NCI-H446 (cell line): ENCODE data around the gene RNF4.

Source experiments
- DNase-seq, 2 experiments: peaks; one replicate each; lab custom pipeline; 2025; lab: John Stamatoyannopoulos, UW

The RNF4 gene

GRCh38 chr4:2437475-2438215 is 31.3 kb upstream of the RNF4 start:
- DNase-seq: no peak

- no peak for DNase-seq
Measured at GRCh38 chr4:2438822-2439718, 29.8 kb upstream of the RNF4 start.

- peak; percentile 2 to 55 for DNase-seq
Measured at GRCh38 chr4:2441393-2442174, 27.3 kb upstream of the RNF4 start.

- no peak for DNase-seq
Measured at GRCh38 chr4:2442175-2442993, 26.5 kb upstream of the RNF4 start.

- no peak for DNase-seq
Measured at GRCh38 chr4:2443061-2443730, 25.7 kb upstream of the RNF4 start.

GRCh38 chr4:2443956-2444740 is 24.8 kb upstream of the RNF4 start:
- DNase-seq: no peak

- DNase-seq: no peak
Measured at GRCh38 chr4:2445130-2445529, 23.8 kb upstream of the RNF4 start.

- DNase-seq: no peak
Measured at GRCh38 chr4:2445571-2445970, 23.3 kb upstream of the RNF4 start.

- no peak for DNase-seq
Measured at GRCh38 chr4:2446656-2447564, 22.0 kb upstream of the RNF4 start.

GRCh38 chr4:2448589-2448988 is 20.3 kb upstream of the RNF4 start:
- DNase-seq: no peak

GRCh38 chr4:2449051-2449450 is 19.9 kb upstream of the RNF4 start:
- DNase-seq: no peak

- no peak for DNase-seq
Measured at GRCh38 chr4:2449511-2450392, 19.2 kb upstream of the RNF4 start.

GRCh38 chr4:2450394-2451035 is 18.4 kb upstream of the RNF4 start:
- DNase-seq: no peak

GRCh38 chr4:2451036-2451520 is 17.8 kb upstream of the RNF4 start:
- DNase-seq: no peak

GRCh38 chr4:2451821-2452785 is 16.8 kb upstream of the RNF4 start:
- DNase-seq: no peak
